H1 (cell line): ENCODE results near the gene LSM2. TPM values are rescaled to one million over a fixed set of nuclear protein-coding genes. Genes with fewer than 3 reads are reported as not detected.
A peak's percentile ranks its signal among the peaks of the same experiment; 100 is the strongest.

Experiments
- JUND ChIP-seq: IDR thresholded peaks from 2 replicates; pipeline ENCODE4 v1.6.1; 2011; ENCODE audit warnings: mild to moderate bottlenecking, improper control_type of control experiment, low read length
- SP1 ChIP-seq: IDR thresholded peaks from 2 replicates; pipeline ENCODE4 v1.6.1; 2011; ENCODE audit warnings: low read depth, low read length
- polyA plus RNA-seq, 7 experiments: library from polyadenylated mRNA; depleted of rRNA in 3 of 7; stranded (reverse) in 5 of 7; unstranded in 2 of 7; fragments of >200 nt in 5 of 7; fragments of 200-250 nt in 2 of 7; gene quantifications; 1 replicate in 5 of 7; 2 replicates in 1 of 7; 4 replicates in 1 of 7; pipeline versions ENCODE4 v1.2.1 to v1.2.3, GENCODE V29; 2011 to 2013; ENCODE audit warnings: missing spikeins in 2 of 7, mixed read lengths in 2 of 7
- total RNA-seq: library from RNA; stranded (reverse); fragmentation: NEBNext Ultra II Directional; extraction: Animal tissue kit (Norgen Biotek cat#: 25700); gene quantifications from 2 replicates; pipeline ENCODE4 v1.2.1, GENCODE V29; 2021

LSM2 gene
- total and polyA plus RNA-seq, 2 of the 8 experiments (the other 6 are each of a cell fraction or from before 2014, with no cell fraction given): 127 to 168 TPM

DNA sequence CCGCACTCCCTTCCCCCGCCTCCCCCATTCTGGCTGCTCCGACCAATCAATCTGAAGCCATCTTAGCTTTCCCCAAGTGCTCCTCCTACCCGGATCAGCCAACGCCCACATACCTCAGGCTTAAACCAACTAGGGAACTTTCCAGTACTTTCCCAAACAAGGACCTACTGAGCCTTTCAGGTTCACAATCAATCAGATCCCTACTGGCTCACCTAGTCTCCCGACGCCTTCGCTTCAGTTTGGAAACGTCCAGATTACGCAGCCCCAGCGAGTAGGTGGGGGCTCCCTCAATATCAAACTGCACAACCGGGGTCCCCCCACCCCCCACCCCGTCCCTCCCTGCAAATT is 7.9 kb upstream of the LSM2 start (continued):
- no peak for TF ChIP-seq JUND
- TF ChIP-seq SP1: peak; percentile 76; the same call in 1 of the 2 replicates
